HG03175 (cell line): ENCODE data around the gene MAP10.
A peak's percentile ranks its signal among the peaks of the same experiment; 100 is the strongest.
"Not testable (repeated sequence)": the region's sequence is repeated elsewhere in the genome, so short reads cannot be mapped to it uniquely, and the experiment has no call there.

Source experiments
- ATAC-seq: cut with Tn5 transposase; IDR thresholded peaks from one replicate; pipeline ENCODE4 v1.9.1; 2021; ENCODE audit warnings: mild to moderate bottlenecking, moderate library complexity; ENCODE audit not compliant: unreplicated experiment

Gene MAP10, protein sequence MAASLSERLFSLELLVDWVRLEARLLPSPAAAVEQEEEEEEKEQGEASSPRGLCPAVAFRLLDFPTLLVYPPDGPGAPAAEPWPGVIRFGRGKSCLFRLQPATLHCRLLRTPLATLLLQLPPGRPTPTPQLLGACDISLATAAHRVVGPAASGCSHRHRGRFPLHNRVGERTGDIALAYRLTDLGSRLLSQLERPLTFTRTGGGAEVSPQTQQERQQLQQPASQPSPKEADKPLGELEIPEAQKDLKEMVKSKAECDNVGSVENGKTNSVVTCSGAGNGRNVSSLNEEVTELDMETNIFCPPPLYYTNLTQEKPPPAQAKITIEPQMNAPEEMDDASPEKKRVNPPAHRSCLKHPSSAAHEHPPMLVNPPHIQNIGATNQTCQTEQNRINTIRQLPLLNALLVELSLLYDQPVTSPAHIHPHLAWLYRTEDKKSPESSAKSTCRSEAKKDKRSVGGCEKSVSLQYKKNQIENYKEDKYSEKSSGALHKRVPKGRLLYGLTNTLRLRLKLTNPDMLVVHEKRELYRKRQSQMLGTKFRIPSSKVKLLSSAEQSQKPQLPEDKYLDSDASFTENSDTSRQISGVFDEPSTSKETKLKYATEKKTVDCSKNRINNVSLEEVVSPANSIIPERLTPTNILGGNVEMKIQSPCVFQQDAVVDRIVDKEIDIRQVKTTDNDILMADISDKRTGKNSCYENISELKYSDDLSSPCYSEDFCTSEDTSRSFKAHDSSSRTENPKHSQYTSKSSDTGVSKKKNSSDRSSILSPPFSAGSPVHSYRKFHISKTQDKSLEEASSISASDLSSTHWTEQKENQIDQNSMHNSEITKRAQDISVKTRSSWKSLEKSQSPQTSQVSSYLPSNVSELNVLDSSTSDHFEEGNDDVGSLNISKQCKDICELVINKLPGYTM

DNA sequence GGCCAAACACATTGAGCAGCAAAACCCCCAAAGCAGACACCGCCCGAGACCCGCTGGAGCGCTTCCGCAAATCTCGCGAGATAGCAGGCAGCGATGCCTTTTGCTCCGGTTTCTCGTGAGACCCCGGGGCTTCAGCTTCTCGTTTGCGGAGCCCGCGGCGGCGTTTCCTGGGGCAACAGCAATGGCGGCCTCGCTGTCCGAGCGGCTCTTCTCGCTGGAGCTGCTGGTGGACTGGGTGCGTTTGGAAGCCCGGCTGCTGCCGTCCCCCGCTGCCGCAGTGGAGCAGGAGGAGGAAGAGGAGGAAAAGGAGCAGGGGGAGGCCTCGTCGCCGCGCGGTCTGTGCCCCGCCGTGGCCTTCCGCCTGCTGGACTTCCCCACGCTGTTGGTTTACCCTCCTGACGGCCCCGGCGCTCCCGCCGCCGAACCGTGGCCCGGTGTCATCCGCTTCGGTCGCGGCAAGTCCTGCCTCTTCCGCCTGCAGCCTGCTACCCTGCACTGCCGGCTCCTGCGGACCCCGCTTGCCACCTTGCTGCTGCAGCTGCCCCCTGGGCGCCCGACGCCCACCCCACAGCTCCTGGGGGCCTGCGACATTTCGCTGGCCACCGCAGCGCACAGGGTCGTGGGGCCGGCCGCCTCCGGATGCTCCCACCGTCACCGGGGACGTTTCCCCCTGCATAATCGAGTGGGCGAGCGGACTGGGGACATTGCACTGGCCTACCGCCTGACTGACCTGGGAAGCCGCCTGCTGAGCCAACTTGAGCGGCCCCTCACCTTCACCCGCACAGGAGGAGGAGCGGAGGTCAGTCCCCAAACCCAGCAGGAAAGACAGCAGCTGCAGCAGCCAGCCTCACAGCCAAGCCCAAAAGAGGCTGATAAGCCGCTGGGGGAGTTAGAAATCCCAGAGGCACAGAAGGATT lies at the start of gene MAP10:
TSS of gene MAP10 (plus strand) at position 148 of the 917 bp plus-strand sequence. CDS start at position 182, 34 bp downstream.
- peak; percentile 92 for ATAC-seq

DNA sequence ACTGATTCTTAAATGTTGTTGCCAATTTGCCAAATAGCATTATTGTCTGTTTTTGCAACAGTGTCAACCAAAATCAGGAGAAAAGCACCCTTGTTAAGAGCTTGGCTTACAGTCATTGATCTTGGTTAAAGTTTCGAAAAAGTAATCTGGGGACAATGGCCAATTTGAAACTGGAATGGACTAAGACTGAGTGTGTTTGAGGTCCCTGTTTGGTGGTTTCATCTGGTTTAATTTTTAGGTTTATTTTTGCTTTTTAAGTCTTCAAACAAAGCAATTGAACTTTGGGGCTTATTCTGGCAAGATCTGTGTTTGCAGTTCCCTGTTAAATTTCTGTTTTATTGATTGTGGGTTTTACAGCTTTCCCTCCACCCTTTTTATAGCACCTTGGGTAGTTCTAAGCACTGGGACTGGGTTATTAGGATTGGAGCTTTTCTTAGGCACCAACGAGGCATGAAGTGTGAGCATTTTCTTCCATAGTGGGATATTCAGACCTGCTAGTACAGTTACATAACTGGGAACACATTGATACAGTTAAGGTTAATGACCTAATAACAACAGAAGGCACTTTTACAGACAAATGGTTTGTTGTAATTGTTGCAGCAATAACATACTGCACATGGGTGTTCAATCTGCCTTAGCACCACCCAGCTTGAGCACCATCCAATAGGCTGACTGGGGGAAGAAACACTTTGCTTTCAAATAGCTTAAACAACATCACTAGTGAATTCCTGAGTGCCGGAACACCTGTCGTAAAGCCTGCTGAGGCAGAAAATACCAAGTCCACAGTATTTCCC lies 40.6 kb upstream of the MAP10 start:
- ATAC-seq = no peak

DNA sequence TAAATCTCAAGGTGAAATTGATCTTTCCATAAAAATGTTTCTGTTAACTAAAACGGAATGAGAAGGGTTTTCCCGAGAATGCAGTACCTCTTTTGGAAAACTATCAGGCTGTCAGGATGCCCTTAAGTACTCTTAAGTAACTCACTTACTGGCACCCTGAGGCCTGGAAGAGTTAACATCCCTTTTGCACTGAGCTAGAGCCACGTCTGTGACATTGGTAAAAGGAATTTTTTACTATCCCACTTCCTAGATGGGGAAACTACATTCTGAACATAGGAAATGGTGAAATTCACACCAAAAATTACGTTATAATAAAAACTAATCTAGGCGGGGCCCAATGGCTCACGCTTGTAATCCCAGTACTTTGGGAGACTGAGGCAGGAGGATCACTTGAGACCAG lies 39.7 kb upstream of the MAP10 start:
- ATAC-seq = no peak

DNA sequence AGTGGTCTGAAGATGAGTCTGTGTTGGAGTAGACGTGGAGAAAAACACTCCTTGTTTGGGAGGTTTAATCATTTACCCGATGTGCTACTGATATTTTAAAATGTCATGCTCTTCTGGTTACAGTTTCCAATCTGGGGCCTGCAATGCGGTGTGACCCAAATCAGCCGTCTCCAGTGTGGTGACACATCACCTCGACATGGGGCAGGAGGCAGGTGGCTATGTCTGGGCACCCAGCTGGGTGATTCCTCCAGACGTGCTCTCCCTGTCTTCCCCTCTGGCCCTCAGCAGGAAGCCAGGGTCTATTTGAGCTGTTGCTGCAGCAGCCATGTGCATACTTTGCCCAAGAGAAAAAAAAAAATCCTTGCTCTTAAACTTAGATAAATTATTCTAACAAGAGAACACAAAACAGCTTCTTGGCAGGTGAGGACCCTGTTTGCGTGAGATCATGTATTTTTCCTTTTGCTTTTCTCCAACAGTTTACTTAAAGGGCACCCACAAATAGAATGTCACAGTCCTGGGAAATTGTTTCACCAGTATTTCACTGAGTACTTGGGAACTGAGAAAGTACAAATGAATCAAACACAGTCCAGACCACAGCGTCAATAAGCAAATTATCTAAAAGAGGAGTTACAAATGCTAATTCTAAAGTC lies 38.9 kb upstream of the MAP10 start:
- peak; percentile 75 for ATAC-seq

DNA sequence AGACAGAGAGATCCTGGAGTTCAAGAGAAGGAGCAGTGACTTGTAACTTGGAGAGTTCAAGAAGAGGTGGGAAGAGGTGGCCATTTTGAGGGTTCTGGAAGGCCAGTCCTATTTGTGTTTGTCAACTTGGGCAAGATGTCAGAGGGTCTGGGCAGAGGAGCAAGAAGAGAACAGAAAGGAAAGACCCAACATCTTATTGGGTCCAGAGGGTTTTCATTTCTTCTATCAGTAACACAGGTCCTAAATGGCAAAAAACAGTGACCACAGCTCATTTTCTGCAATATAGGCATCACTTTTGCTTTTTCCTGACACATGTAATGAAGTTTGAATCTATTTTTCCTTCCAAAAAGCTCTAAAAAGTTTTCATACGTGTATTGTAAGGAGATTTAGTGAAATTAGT lies 38.3 kb upstream of the MAP10 start:
- ATAC-seq = no peak

DNA sequence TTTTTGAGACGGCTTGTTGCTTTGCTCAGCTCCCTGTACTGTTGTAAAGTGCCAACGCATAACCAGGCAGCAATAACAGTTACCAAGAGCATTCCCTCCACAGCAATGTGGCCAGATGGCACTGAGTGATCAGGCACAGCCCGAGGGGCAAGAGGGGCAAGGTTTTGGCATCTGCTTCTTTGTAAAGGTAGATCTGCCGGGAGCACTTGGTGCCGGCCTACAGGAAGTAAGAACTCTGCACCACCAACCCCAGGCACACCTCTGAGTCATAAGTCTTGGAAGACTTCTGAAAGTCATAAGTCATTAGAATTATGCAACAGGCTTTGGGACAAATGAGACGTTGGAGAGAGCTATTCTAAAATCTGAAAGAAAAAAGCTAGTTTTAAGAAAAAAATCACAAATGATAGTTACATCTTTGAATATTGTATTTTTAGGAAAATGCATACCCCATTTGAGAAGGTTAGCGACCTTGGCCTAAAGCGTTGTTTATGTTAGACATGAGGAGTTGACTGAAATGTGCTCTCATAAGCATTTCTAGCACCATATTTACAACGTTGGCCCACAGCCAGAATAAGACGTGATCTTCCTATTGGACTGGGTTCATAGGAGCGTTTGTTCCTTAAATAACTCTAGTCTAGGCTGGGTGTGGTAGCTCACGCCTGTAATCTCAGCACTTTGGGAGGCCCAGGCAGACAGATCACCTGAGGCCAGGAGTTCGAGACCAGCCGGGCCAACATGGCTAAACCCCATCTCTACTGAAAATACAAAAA lies 37.7 kb upstream of the MAP10 start:
- no peak for ATAC-seq

DNA sequence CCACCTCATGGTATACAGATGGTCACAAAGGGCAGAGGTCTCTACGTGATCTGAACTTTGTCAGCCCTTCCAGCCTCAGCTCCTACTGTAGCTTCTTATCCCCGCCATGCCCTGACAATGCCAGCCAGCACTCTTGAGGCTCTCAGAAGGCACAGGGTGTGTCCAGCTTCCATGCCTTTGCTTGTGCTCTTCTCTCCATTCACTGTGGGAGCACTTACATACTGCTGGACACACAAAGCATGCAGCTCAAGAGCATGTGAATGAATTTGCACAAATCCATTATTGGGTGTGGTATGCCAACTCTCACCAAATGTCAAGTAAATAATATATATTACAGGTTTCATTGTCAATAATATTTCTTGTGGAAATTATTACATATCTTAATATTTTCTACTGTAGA lies 36.4 kb upstream of the MAP10 start:
- no peak for ATAC-seq

DNA sequence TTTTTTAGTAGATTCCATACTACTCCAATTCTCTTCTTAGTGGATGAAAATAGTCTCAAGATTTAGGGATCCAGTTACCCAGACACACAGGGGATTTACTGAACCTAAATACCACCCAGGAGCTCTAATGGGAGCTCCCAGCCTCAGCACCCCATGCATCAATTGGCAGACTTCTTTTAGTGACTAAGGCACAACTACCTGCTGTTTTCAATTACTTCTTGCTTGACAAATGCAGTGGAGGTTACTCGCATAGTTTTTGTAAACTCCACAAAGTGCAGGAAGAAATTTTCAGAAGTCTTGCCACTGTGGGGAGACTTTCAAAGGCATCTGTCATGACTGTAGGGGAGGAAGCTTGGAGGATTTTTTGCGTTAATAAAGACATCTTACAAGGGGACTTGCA lies 35.5 kb upstream of the MAP10 start:
- no peak for ATAC-seq

DNA sequence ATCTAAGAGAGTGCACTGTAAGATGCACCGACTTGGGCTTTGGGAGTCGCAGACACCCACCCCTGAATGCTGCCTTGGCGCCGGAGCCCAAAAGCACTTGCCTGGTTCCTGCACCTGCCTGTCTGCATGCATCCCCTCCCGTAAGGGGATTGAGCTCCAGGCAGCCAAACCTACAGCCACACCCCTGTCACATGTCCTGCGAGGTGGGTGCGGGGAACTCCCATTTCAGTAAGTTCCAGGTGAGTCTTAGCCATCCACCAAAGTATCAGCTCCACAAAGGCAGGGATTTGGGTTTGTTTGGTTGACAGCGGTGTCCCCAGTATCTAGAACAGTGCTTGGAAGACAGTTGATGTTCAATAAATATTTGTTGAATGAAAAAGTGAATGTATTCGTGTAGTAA lies 31.5 kb upstream of the MAP10 start:
- ATAC-seq = no peak

DNA sequence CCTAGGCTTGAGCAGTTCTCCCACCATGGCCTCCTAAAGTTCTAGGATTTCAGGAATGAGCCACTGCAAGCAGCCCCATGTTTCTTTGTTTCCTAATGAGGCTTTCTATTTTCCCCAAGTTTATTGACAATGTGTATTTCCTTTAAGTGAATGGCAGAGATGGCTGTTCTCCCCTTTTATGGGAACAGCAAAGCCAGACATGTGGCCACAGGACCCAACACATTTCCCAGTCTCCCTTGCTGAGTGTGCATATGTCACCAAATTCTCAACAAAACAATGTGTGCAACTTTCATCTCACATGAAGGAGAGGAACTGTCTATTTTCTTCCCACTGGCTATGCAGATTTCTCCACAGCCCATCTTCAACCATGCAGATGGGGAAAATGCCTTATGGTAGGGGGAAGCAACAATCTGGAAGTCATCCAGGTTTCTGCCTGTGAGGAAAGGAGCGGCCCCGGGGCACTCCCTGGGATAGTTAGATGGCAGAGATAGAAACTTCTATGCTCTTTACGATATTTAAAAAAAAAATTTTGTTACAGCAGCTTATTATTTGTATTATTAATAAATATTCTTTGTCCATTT lies 28.6 kb upstream of the MAP10 start:
- ATAC-seq = no peak

DNA sequence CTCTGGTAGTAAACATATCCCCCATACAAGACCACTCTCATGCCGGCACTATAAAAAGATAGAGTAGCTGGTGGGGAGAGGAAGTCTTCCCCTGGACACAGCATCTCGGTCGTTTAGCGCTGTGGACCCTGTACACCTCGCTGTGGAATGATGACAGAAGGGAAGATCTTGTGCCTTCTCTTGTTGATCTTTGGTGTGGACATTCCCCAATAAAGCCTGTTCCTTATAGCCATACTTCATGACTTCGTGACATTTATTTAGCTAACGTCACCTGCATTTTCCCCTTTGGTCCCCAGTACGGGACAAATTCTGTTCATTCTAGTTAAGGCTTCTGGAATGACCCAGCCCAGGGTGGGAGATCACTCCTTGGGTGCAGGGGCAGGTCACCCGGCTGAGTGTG lies 24.9 kb upstream of the MAP10 start:
- ATAC-seq = no peak

DNA sequence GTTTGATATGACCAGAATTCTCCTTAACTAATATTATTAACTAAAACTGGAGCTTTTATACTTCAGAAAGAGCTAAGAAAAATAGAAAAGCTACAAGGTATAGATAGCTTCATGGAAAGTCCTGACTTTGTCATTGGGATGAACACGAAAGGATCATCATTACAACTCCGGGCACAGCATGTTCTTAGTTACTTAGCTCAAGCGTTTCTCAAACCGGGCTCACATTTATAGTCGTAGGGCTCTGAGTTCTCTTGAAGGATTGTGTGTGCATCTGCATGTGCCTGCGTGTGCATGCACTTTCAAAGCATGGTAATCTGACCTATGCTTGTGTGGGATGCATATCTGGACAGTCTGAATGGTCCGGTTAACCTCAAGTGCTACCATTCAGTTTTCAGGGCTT lies 20.4 kb upstream of the MAP10 start:
- no peak for ATAC-seq

DNA sequence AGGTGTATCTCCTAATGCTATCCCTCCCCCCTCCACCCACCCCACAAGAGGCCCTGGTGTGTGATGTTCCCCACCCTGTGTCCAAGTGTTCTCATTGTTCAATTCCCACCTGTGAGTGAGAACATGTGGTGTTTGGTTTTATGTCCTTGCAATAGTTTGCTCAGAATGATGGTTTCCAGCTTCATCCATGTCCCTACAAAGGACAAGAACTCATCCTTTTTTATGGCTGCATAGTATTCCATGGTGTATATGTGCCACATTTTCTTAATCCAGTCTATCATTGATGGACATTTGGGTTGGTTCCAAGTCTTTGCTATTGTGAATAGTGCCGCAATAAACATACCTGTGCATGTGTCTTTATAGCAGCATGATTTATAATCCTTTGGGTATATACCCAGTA lies 19.6 kb upstream of the MAP10 start:
- ATAC-seq = not testable (repeated sequence)

DNA sequence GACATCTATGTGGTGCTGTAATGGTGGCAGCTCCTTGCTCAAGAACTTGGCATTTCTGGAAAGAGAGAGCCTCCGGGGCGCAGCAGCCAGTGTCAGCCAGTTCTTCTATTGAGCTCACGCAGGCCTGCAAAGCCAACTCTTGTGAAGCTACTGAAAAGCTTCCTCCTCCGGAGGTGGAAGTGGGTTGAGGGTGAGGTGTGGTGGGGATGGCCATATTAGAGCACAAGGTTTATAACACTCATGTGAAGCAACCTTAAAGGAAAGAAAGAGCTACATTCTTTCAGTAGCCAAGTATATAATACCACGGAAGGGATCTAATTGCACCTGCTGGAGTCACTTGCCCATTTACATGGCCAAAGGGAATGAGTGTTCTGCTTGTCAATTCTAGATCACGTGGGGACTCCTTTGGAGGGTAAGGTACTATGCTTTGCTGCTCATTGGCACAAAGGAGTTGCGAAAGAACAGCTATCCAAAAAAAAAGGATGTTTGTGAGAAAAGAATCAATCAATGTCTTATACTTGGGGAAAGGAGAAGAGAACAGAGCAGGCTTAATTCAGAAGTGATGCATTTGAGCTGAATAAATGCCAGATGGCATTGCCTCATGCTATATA lies 18.3 kb upstream of the MAP10 start:
- ATAC-seq = no peak

DNA sequence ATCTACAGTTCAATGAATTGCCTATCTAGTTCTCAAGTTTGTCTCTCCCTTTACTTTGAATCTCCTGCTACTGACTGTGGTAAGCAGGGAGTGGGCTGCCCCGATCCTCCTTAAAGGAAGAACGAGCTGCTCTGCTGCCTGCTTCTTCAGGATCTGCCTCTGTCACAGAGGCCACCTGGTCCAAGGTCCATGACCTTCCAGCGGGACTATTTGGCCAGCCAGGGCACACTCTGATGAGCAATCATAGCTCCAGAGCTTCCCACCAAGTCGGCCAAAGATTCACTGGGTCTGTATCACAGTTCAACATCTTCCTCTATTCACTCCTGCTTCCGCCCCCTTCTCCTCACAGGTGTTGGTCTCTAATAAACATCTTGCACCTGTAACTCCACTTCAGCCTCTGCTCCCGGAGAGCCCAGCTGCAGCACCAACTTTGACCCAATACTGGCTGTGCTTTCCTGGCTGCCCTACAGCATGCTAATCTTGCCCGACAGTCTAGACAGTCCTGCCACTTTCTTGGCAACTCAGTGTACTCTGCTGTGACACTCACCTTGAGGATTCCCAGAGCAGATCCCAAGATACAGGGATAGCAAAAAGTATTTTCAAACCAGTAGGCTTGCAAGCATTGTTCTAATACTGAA lies 16.9 kb upstream of the MAP10 start:
- ATAC-seq = no peak

DNA sequence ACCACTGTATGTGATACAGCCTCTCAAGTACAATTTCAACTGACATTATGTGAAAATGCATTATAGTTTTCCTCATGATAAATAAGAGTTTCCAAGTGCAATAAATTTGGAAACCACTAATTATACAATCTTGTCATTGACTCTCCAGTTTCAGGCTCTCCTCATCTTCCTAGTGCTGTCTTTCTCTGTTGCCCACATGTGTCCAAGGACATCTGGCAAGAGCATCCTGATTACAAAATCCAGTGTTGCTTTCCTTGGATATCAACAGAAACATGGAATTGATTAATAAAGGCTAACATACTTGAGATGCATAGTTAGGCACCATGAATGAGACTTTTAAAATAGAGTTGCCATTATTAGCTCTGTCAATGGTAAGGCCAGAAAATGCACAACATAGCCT lies 15.6 kb upstream of the MAP10 start:
- no peak for ATAC-seq

DNA sequence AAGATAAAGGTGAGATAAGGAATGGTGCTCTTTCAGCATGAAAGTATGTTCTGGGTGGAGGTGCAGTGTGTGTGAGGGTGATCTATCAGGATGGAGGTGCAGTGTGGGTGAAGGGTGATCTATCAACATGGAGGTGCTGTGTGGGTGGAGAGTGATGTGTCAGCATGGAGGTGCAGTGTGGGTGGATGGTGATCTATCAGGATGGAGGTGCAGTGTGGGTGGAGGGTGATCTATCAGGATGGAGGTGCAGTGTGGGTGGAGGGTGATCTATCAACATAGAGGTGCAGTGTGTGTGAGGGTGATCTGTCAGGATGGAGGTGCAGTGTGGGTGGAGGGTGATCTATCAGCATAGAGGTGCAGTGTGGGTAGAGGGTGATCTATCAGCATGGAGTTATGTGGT lies 12.3 kb upstream of the MAP10 start:
- ATAC-seq = no peak

DNA sequence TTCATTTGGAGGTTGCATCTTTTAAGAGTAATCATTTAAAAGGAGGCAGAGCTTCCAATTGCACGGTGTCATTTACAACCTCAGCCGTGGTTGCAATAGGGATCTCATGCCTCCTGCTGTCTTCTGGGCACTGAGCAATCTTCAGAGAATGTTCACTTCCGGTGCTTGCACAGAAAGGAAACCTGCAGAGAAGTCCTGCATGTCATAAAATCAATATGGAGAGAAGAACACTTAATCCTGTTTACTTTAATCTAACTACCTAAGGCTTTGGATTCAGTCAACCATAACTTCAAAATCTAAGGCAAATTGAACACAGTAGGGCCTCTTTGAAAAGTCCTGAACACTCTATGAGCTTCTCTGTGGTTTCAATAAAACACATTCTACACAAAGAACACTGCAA lies 11.3 kb upstream of the MAP10 start:
- ATAC-seq = peak; percentile 49
